ENCODE results near the gene CENPB.

CENPB gene

DNA sequence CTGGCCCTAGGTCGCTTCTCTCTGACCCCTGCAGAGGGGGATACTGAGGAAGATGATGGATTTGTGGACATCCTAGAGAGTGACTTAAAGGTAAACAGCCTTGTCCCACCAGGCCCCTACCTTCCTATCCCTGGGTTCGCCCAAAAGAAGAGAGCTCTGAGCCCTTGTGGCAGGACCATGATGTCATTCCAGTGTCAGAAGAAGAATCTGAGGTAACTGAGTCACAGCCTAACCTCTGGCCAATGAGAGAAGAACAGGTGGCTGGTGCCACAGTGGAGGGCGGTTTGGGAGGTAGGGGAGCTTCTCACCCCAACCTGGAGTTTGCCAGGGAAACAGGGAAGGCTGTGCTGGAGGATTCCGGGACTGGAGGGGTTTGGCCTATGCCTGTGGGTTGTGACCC lies 14.8 kb upstream of the CENPB start:
- no peak overlapping the region for H2BK120ac ChIP-seq (ENCODE audit: low read depth, low read length)
- no peak overlapping the region for H3K27ac ChIP-seq (replicated peaks; ENCODE audit: low read length)
- H3K79me1 ChIP-seq (ENCODE audit: low read depth, low read length), result peaks cover 6% of the 10 kb centered on the region
- H3K18ac ChIP-seq (ENCODE audit: low read length), result no peak overlapping the region
- H3K9me3 ChIP-seq (replicated peaks in 1 of 2; ENCODE audit: control insufficient read depth in 2 of 2, insufficient read depth in 1 of 2, low read depth in 1 of 2, low read length in 2 of 2), result no peaks in the 10 kb centered on the region
- no peak overlapping the region for H4K91ac ChIP-seq (ENCODE audit: low read depth, low read length, poor library complexity)
- H3K4me3 ChIP-seq (ENCODE audit: low read length in 2 of 2), result no peak overlapping the region
- H3K4me1 ChIP-seq (ENCODE audit: control insufficient read depth in 2 of 2, insufficient read depth in 1 of 2, low read depth in 1 of 2, low read length in 2 of 2), result peaks cover 31 to 35% of the 10 kb centered on the region in 2 donors
- peaks cover 0 to 2% (median 0%) of the 10 kb centered on the region in 3 experiments for H3K27me3 ChIP-seq (ENCODE audit: control insufficient read depth in 3 of 3, insufficient read depth in 3 of 3, low read depth in 1 of 3, low read length in 3 of 3)
- no peak overlapping the region for H3K9ac ChIP-seq (ENCODE audit: low read depth, low read length, poor library complexity)
- H2BK15ac ChIP-seq (ENCODE audit: low read length), result no peak overlapping the region
- no CpG with 5 or more reads among the region's 4 CpGs for WGBS, 2 donors (ENCODE audit: extremely low coverage in 2 of 2, insufficient read length in 2 of 2, insufficient replicate concordance in 1 of 2)
- no peak overlapping the region for H4K8ac ChIP-seq (ENCODE audit: low read depth, low read length)
- H2BK12ac ChIP-seq (ENCODE audit: low read length), result no peak overlapping the region
- H3K23ac ChIP-seq (ENCODE audit: low read depth, low read length, poor library complexity), result no peak overlapping the region
- no peak overlapping the region for H2BK5ac ChIP-seq (ENCODE audit: low read length)
- no peak for DNase-seq (ENCODE audit: low spot score)
- H2AK5ac ChIP-seq (ENCODE audit: low read depth, low read length), result no peak overlapping the region
- H2AFZ ChIP-seq (ENCODE audit: low read length), result no peak overlapping the region
- H3K4me2 ChIP-seq (ENCODE audit: insufficient read depth, low read length, poor library complexity, severe bottlenecking), result no peak overlapping the region
- peaks cover 26 to 59% of the 10 kb centered on the region in 2 donors for H3K36me3 ChIP-seq (replicated peaks in 1 of 2; ENCODE audit: control insufficient read depth in 2 of 2, insufficient read depth in 2 of 2, low read length in 2 of 2)
- no peak overlapping the region for H3K4ac ChIP-seq (ENCODE audit: low read length)
- no peak overlapping the region for H3K14ac ChIP-seq (ENCODE audit: low read length)

DNA sequence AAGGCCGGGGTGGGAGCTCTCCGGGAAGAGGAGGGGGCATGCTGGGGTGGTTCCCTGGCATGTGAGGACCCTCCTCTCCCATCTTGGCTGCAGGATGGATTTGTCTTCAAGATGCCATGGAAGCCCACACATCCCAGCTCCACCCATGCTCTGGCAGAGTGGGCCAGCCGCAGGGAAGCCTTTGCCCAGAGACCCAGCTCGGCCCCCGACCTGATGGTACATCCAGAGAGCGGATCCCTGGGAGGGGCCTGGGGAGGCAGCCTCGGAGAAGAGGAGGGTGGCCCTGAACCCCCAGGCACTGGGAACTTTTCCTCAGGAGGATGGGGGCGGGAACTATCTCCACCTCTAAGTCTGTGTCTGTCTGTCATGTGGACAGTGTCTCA lies 14.3 kb upstream of the CENPB start:
- Histone ChIP-seq H3K4ac (ENCODE audit: low read length) (no peak overlapping the region), H3K4me2 (ENCODE audit: insufficient read depth, low read length, poor library complexity, severe bottlenecking) (no peak overlapping the region), H3K14ac (ENCODE audit: low read length) (no peak overlapping the region), H3K36me3 (replicated peaks in 1 of 2; ENCODE audit: control insufficient read depth in 2 of 2, insufficient read depth in 2 of 2, low read length in 2 of 2) (peaks cover 26 to 56% of the 10 kb centered on the region in 2 donors), H2BK15ac (ENCODE audit: low read length) (peak overlapping the region; percentile 77), H2BK12ac (ENCODE audit: low read length) (peak overlapping the region; percentile 99), H2BK120ac (ENCODE audit: low read depth, low read length) (peak overlapping the region; percentile 9), H3K27ac (replicated peaks; ENCODE audit: low read length) (no peak overlapping the region), H3K4me1 (ENCODE audit: control insufficient read depth in 2 of 2, insufficient read depth in 1 of 2, low read depth in 1 of 2, low read length in 2 of 2) (peaks cover 31 to 36% of the 10 kb centered on the region in 2 donors), H3K23ac (ENCODE audit: low read depth, low read length, poor library complexity) (no peak overlapping the region), H3K79me1 (ENCODE audit: low read depth, low read length) (peaks cover 7% of the 10 kb centered on the region), H3K9me3 (replicated peaks in 1 of 2; ENCODE audit: control insufficient read depth in 2 of 2, insufficient read depth in 1 of 2, low read depth in 1 of 2, low read length in 2 of 2) (no peaks in the 10 kb centered on the region), H3K4me3 (ENCODE audit: low read length in 2 of 2) (no peak overlapping the region), H4K8ac (ENCODE audit: low read depth, low read length) (no peak overlapping the region), H3K9ac (ENCODE audit: low read depth, low read length, poor library complexity) (no peak overlapping the region), H4K91ac (ENCODE audit: low read depth, low read length, poor library complexity) (no peak overlapping the region), H2AFZ (ENCODE audit: low read length) (no peak overlapping the region), H2BK5ac (ENCODE audit: low read length) (peak overlapping the region; percentile 22), H3K27me3 (ENCODE audit: control insufficient read depth in 3 of 3, insufficient read depth in 3 of 3, low read depth in 1 of 3, low read length in 3 of 3) (peaks cover 0 to 2% (median 0%) of the 10 kb centered on the region in 3 experiments), H2AK5ac (ENCODE audit: low read depth, low read length) (peak overlapping the region; percentile 49), H3K18ac (ENCODE audit: low read length) (peak overlapping the region; percentile 96)
- no CpG with 5 or more reads among the region's 8 CpGs for WGBS, 2 donors (ENCODE audit: extremely low coverage in 2 of 2, insufficient read length in 2 of 2, insufficient replicate concordance in 1 of 2)
- no peak for DNase-seq (ENCODE audit: low spot score)

DNA sequence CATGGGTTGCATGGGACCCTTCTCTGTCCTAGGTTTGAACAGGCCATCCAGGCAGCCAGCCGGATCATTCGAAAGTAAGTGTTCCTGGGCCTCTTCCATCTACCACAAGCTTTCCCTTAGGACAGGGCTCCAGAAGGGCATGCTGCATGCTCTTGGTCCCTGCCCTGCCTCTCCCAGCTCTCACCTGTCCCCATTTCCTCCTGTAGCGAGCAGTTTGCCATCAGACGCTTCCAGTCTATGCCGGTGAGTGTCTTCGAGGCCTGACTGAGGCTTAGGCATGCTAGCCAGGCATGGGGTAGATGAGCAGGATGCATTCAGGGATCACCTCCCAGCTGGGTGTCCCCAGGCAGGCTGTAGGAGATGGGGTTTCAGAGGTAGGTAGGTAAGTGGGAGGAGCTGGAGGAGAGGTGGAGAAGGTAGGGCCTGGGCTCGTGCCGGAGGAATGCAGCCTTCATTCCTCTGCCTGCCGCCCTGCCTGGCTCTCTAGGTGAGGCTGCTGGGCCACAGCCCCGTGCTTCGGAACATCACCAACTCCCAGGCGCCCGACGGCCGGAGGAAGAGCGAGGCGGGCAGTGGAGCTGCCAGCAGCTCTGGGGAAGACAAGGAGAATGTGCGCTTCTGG lies 13.8 kb upstream of the CENPB start:
- peak overlapping the region; percentile 96 for H3K18ac ChIP-seq (ENCODE audit: low read length)
- peaks cover 29 to 39% of the 10 kb centered on the region in 2 donors for H3K4me1 ChIP-seq (ENCODE audit: control insufficient read depth in 2 of 2, insufficient read depth in 1 of 2, low read depth in 1 of 2, low read length in 2 of 2)
- no peak overlapping the region for H3K14ac ChIP-seq (ENCODE audit: low read length)
- no peaks in the 10 kb centered on the region for H3K9me3 ChIP-seq (replicated peaks in 1 of 2; ENCODE audit: control insufficient read depth in 2 of 2, insufficient read depth in 1 of 2, low read depth in 1 of 2, low read length in 2 of 2)
- peak overlapping the region; percentile 64 for H2AK5ac ChIP-seq (ENCODE audit: low read depth, low read length)
- H3K9ac ChIP-seq (ENCODE audit: low read depth, low read length, poor library complexity), result peak overlapping the region; percentile 45
- H3K36me3 ChIP-seq (replicated peaks in 1 of 2; ENCODE audit: control insufficient read depth in 2 of 2, insufficient read depth in 2 of 2, low read length in 2 of 2), result peaks cover 23 to 51% of the 10 kb centered on the region in 2 donors
- H2BK15ac ChIP-seq (ENCODE audit: low read length), result peak overlapping the region; percentile 77
- peak overlapping the region; percentile 87 for H3K4ac ChIP-seq (ENCODE audit: low read length)
- H3K27me3 ChIP-seq (ENCODE audit: control insufficient read depth in 3 of 3, insufficient read depth in 3 of 3, low read depth in 1 of 3, low read length in 3 of 3), result peaks cover 0 to 2% (median 0%) of the 10 kb centered on the region in 3 experiments
- peak overlapping the region; percentile 47 for H3K4me2 ChIP-seq (ENCODE audit: insufficient read depth, low read length, poor library complexity, severe bottlenecking)
- no peak for DNase-seq (ENCODE audit: low spot score)
- peaks cover 8% of the 10 kb centered on the region for H3K79me1 ChIP-seq (ENCODE audit: low read depth, low read length)
- H2BK12ac ChIP-seq (ENCODE audit: low read length), result peak overlapping the region; percentile 99
- H3K27ac ChIP-seq (replicated peaks; ENCODE audit: low read length), result peak overlapping the region; percentile 18
- H2BK120ac ChIP-seq (ENCODE audit: low read depth, low read length), result peak overlapping the region; percentile 88
- no peak overlapping the region for H2AFZ ChIP-seq (ENCODE audit: low read length)
- H2BK5ac ChIP-seq (ENCODE audit: low read length), result peak overlapping the region; percentile 22
- no peak overlapping the region for H3K23ac ChIP-seq (ENCODE audit: low read depth, low read length, poor library complexity)
- peak overlapping the region in 1 of 2 donors; percentile 1 for H3K4me3 ChIP-seq (ENCODE audit: low read length in 2 of 2)
- peak overlapping the region; percentile 9 for H4K8ac ChIP-seq (ENCODE audit: low read depth, low read length)
- H4K91ac ChIP-seq (ENCODE audit: low read depth, low read length, poor library complexity), result no peak overlapping the region
- whole genome bisulfite sequencing, 2 donors (ENCODE audit: extremely low coverage in 2 of 2, insufficient read length in 2 of 2, insufficient replicate concordance in 1 of 2), result no CpG with 5 or more reads among the region's 18 CpGs

DNA sequence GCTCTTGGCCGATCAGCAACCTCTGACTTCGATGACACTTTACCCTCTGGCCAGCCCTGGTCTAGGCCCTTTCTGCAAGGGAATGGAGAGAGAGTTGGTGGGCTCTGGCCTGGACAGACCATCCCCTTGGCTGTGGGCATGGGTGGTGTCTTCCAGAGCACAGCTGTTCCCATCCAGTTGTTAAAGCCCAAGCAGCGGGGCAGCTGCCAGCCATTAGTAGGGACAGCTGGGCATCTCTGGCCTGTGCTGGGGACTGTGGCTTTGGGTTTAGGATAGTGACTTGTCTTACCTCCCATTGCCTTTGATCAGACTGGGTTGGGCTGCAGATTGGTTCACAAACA lies 12.3 kb upstream of the CENPB start:
- DNase-seq (ENCODE audit: low spot score), result no peak
- H3K18ac ChIP-seq (ENCODE audit: low read length), result peak overlapping the region; percentile 68
- H2AK5ac ChIP-seq (ENCODE audit: low read depth, low read length), result peak overlapping the region; percentile 13
- no peak overlapping the region for H2AFZ ChIP-seq (ENCODE audit: low read length)
- H3K23ac ChIP-seq (ENCODE audit: low read depth, low read length, poor library complexity), result no peak overlapping the region
- no peak overlapping the region for H4K8ac ChIP-seq (ENCODE audit: low read depth, low read length)
- no peak overlapping the region for H2BK5ac ChIP-seq (ENCODE audit: low read length)
- H3K4me1 ChIP-seq (ENCODE audit: control insufficient read depth in 2 of 2, insufficient read depth in 1 of 2, low read depth in 1 of 2, low read length in 2 of 2), result peaks cover 29 to 39% of the 10 kb centered on the region in 2 donors
- no peak overlapping the region for H3K4me3 ChIP-seq (ENCODE audit: low read length in 2 of 2)
- no CpG with 5 or more reads among the region's 3 CpGs for WGBS, 2 donors (ENCODE audit: extremely low coverage in 2 of 2, insufficient read length in 2 of 2, insufficient replicate concordance in 1 of 2)
- H3K4ac ChIP-seq (ENCODE audit: low read length), result no peak overlapping the region
- no peak overlapping the region for H3K4me2 ChIP-seq (ENCODE audit: insufficient read depth, low read length, poor library complexity, severe bottlenecking)
- H4K91ac ChIP-seq (ENCODE audit: low read depth, low read length, poor library complexity), result no peak overlapping the region
- H2BK15ac ChIP-seq (ENCODE audit: low read length), result no peak overlapping the region
- no peak overlapping the region for H3K9ac ChIP-seq (ENCODE audit: low read depth, low read length, poor library complexity)
- no peak overlapping the region for H2BK120ac ChIP-seq (ENCODE audit: low read depth, low read length)
- H3K79me1 ChIP-seq (ENCODE audit: low read depth, low read length), result peaks cover 8% of the 10 kb centered on the region
- H2BK12ac ChIP-seq (ENCODE audit: low read length), result peak overlapping the region; percentile 33
- peaks cover 0 to 7% (median 0%) of the 10 kb centered on the region in 3 experiments for H3K27me3 ChIP-seq (ENCODE audit: control insufficient read depth in 3 of 3, insufficient read depth in 3 of 3, low read depth in 1 of 3, low read length in 3 of 3)
- H3K14ac ChIP-seq (ENCODE audit: low read length), result no peak overlapping the region
- H3K36me3 ChIP-seq (replicated peaks in 1 of 2; ENCODE audit: control insufficient read depth in 2 of 2, insufficient read depth in 2 of 2, low read length in 2 of 2), result peaks cover 19 to 36% of the 10 kb centered on the region in 2 donors
- H3K27ac ChIP-seq (replicated peaks; ENCODE audit: low read length), result no peak overlapping the region
- no peaks in the 10 kb centered on the region for H3K9me3 ChIP-seq (replicated peaks in 1 of 2; ENCODE audit: control insufficient read depth in 2 of 2, insufficient read depth in 1 of 2, low read depth in 1 of 2, low read length in 2 of 2)
